ENCODE results near the gene GNRH2.
"Not testable (repeated sequence)": the region's sequence is repeated elsewhere in the genome, so short reads cannot be mapped to it uniquely, and the experiment has no call there.

Gene GNRH2

GRCh38 chr20:3043322-3043721 lies at the start of gene GNRH2:
TSS of gene GNRH2 (plus strand) at chr20:3043622. CDS start at chr20:3044415, 793 bp downstream.
- no peak for DNase-seq

GRCh38 chr20:2995796-2996195 lies 47.6 kb upstream of the GNRH2 start:
- DNase-seq = no peak

GRCh38 chr20:2998728-2999127 lies 44.7 kb upstream of the GNRH2 start:
- DNase-seq = no peak

- DNase-seq = peak; percentile 30 to 55
Measured at GRCh38 chr20:3000852-3001523, 42.4 kb upstream of the GNRH2 start.

GRCh38 chr20:3003416-3003815 lies 40.0 kb upstream of the GNRH2 start:
- no peak for DNase-seq

- DNase-seq = no peak
Measured at GRCh38 chr20:3010985-3011723, 32.3 kb upstream of the GNRH2 start.

- DNase-seq = no peak
Measured at GRCh38 chr20:3011752-3012151, 31.7 kb upstream of the GNRH2 start.

- DNase-seq = no peak
Measured at GRCh38 chr20:3013771-3014170, 29.7 kb upstream of the GNRH2 start.

GRCh38 chr20:3014179-3014578 lies 29.2 kb upstream of the GNRH2 start:
- DNase-seq = no peak

GRCh38 chr20:3014662-3015061 lies 28.8 kb upstream of the GNRH2 start:
- DNase-seq = no peak

GRCh38 chr20:3015302-3015701 lies 28.1 kb upstream of the GNRH2 start:
- not testable (repeated sequence) for DNase-seq

- no peak for DNase-seq
Measured at GRCh38 chr20:3021327-3021726, 22.1 kb upstream of the GNRH2 start.

- DNase-seq = no peak
Measured at GRCh38 chr20:3021777-3022176, 21.6 kb upstream of the GNRH2 start.

- not testable (repeated sequence) for DNase-seq
Measured at GRCh38 chr20:3022559-3023490, 20.6 kb upstream of the GNRH2 start.

- no peak for DNase-seq
Measured at GRCh38 chr20:3027987-3028386, 15.4 kb upstream of the GNRH2 start.

GRCh38 chr20:3031524-3032147 lies 11.8 kb upstream of the GNRH2 start:
- no peak for DNase-seq

GRCh38 chr20:3032624-3033023 lies 10.8 kb upstream of the GNRH2 start:
- DNase-seq = no peak

- DNase-seq = no peak
Measured at GRCh38 chr20:3037654-3038053, 5.8 kb upstream of the GNRH2 start.

GRCh38 chr20:3038454-3038853 lies 5.0 kb upstream of the GNRH2 start:
- no peak for DNase-seq

GRCh38 chr20:3039426-3039825 lies 4.0 kb upstream of the GNRH2 start:
- DNase-seq = no peak

- DNase-seq = no peak
Measured at GRCh38 chr20:3040086-3040485, 3.3 kb upstream of the GNRH2 start.

GRCh38 chr20:3041854-3042409 lies 1.5 kb upstream of the GNRH2 start:
- DNase-seq = peak; percentile 4 to 64

- DNase-seq = peak in 1 of 2 experiments; percentile 38
Measured at GRCh38 chr20:3042625-3043024, 797 bp upstream of the GNRH2 start.

Measured in NCI-H2081 (cell line).